ENCODE measurements around the gene IGSF11. TPM values are rescaled to one million over a fixed set of nuclear protein-coding genes. Genes with fewer than 3 reads are reported as not detected.
A peak's percentile ranks its signal among the peaks of the same experiment; 100 is the strongest.

Gene IGSF11
- total RNA-seq, 1 donor from 2014 or later, result not detected

- no peak overlapping the region for H3K4me3 ChIP-seq (ENCODE audit: low read depth, low read length)
- TF ChIP-seq CTCF (conservative IDR thresholded peaks at IDR 0.05; ENCODE audit: low read depth, low read length), result no peak
- DNase-seq (ENCODE audit: low read depth), result no peak
Observed at GRCh38 chr3:118942195-118942594, 92.5 kb downstream of the IGSF11 start.

- no peak for DNase-seq (ENCODE audit: low read depth)
- H3K4me3 ChIP-seq (ENCODE audit: low read depth, low read length), result no peak overlapping the region
- no peak for TF ChIP-seq CTCF (conservative IDR thresholded peaks at IDR 0.05; ENCODE audit: low read depth, low read length)
Observed at GRCh38 chr3:118941236-118941635, 93.4 kb downstream of the IGSF11 start.

- no peak for TF ChIP-seq CTCF (conservative IDR thresholded peaks at IDR 0.05; ENCODE audit: low read depth, low read length)
- H3K4me3 ChIP-seq (ENCODE audit: low read depth, low read length), result no peak overlapping the region
- DNase-seq (ENCODE audit: low read depth), result peak; percentile 18
Observed at GRCh38 chr3:118938183-118938961, 96.3 kb downstream of the IGSF11 start.

GRCh38 chr3:118936811-118937210, 97.8 kb downstream of the IGSF11 start:
- TF ChIP-seq CTCF (conservative IDR thresholded peaks at IDR 0.05; ENCODE audit: low read depth, low read length), result no peak
- DNase-seq (ENCODE audit: low read depth), result no peak
- no peak overlapping the region for H3K4me3 ChIP-seq (ENCODE audit: low read depth, low read length)

GRCh38 chr3:118932822-118933558, 101.7 kb downstream of the IGSF11 start:
- H3K4me3 ChIP-seq (ENCODE audit: low read depth, low read length), result no peak overlapping the region
- no peak for DNase-seq (ENCODE audit: low read depth)

GRCh38 chr3:118931996-118932395, 102.7 kb downstream of the IGSF11 start:
- no peak for TF ChIP-seq CTCF (conservative IDR thresholded peaks at IDR 0.05; ENCODE audit: low read depth, low read length)
- no peak overlapping the region for H3K4me3 ChIP-seq (ENCODE audit: low read depth, low read length)
- no peak for DNase-seq (ENCODE audit: low read depth)

More at GRCh38 chr3:118932822-118933558, 101.7 kb downstream of the IGSF11 start:
- no peak for TF ChIP-seq CTCF (conservative IDR thresholded peaks at IDR 0.05; ENCODE audit: low read depth, low read length)
